A549 treated with RU486 at 1 μM for 4 hours (cell line): ENCODE data around the gene EVPL. TPM values are rescaled to one million over a fixed set of nuclear protein-coding genes. Genes with fewer than 3 reads are reported as not detected.

Experiments used
- total RNA-seq: library from RNA; stranded (reverse); fragments of 200-300 nt; extraction: Qiagen RNA extraction; gene quantifications from 5 replicates; pipeline ENCODE4 v1.2.3, GENCODE V29; 2022; ENCODE audit warnings: low read depth

EVPL gene
- 11.3 to 17.7 TPM (median 16.7 TPM) in 5 replicates for total RNA-seq

DNA sequence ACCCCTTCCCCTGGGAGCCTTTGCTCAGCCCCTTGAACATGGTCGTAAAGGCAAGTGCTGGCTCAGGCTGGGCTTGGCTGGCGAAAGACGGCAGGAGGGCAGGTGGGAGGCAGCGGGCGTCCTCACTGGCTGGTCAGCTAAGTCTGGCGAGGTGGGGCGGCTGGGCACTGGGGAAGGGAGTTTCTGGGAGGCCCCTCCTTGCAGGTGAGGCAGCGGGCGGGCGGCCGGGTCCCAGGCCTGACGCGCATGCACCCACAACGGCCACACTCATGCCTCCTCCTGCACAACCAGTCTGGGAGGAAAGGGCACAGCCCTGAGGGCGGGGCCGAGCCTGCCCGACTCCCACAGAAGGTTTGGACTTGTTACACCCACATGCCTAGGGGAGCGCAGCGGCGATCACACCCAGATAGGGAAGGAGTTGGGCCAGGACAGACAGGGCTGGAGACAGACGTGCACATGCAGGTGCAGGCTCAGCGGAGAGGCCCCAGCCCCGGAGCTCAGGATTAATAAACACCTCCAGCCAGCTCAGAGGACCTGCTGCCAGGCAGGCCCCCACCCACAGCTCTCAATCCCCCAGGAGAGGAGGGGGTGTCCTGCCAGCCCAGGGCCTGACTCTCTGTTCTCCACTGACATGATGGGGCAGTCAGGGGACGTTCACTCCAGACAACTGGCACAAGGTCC, at the start of gene EVPL:
TSS of gene EVPL (minus strand) at position 148 of the 681 bp plus-strand sequence. CDS start at position 40, 108 bp downstream.

DNA sequence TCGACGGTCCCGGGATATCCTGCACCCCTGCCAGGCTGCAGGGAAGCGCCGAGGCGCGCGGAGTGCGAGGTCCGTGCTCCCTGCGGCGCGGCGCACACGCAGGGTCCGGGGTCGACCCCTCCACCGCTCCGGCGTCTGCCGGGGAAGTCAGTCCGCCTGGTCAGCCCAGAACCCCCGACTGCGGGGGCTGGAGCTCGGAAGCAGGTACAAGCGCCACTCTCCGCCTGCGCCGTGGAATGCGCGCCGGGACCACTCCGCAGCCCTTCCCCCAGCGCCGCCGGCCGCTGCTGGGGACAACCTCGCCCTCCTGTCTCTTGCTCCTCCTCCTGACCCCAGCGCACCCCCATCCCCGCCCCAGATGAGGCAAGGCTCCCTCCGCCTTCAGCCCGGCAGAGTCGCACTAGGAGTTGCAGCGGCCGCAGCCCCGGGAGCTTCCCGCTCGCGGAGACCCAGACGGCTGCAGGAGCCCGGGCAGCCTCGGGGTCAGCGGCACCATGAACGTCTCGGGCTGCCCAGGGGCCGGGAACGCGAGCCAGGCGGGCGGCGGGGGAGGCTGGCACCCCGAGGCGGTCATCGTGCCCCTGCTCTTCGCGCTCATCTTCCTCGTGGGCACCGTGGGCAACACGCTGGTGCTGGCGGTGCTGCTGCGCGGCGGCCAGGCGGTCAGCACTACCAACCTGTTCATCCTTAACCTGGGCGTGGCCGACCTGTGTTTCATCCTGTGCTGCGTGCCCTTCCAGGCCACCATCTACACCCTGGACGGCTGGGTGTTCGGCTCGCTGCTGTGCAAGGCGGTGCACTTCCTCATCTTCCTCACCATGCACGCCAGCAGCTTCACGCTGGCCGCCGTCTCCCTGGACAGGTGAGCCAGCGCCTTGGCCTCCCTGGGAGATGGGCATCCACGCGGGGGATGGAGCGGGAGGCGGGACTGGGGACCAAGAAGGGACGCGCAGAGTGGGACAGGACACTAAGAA, 47.6 kb upstream of the EVPL start, which contains the start of gene GALR2:
TSS of gene GALR2 (plus strand) at position 392 of the 974 bp plus-strand sequence. CDS start at position 495, 103 bp downstream.

DNA sequence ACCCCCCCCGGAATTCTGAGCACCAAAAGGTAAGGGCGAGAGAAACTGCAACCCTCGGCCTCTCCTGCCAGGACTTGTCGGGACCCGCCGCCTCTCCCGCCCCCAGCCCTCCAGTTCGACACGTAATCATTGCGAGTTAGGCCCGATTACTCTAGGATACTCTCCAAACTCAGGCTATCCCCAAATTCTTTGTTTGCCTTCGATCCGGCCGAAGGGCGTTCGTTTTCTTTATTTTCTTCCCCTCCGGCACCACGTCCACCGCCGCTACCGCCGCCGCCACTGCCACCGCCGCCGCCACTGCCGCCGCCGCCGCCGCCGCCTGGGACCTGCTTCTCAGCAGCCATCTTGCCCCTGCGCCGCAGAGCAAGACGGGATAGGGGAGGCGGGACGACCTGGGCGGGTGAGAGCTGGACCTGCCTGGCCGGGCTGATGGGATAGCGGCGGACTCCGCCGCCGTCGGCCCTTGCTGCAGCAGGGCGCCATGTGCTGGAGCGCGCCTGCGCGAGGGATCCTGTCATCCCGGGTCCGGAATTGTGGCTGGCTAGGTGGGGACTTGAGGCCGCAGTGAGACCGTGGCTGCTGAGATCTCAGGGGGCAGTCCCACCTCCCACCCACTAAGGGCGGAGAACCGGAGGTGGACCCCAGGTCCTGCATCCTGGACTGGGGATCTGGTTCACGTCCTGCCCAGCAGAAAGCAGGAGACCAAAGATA, 45.2 kb upstream of the EVPL start, which contains the start of gene SRP68:
TSS of gene SRP68 (minus strand) at position 370 of the 711 bp plus-strand sequence. CDS start at position 344, 26 bp downstream.

DNA sequence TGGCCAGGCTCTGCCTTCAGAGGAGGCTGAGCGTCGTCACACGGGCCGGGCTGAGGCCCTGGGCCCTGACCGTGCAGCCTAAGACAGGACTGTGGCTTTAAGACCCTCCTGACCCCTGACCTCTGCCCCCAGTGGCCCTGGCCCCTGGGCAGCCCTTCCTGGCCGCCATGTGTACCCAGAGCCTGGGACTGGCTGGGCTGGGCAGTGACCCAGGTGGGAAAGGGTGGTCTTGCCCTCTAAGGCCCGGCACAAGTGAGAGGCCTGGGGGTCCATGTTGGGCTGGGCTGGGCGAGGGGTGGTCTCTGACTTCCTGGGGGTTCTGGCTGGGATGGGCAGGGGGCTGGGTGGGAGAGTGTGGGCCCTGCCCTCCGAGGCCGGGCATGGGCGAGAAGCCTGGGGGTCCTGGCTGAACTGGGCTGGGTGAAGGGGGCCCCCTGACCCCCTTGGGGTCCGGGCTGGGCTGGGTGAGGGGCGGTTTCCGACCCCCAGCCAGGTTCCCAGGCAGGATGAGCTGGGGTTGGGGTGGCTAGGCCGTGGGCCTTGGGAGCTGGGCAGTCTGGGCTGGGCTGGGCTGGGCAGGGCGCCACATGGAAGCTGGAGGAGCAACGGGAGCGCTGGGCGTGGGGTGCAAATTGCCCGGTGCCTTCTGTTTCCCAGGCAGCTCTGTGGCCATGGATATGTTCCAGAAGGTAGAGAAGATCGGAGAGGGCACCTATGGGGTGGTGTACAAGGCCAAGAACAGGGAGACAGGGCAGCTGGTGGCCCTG, 26.2 kb downstream of the EVPL start, which contains the start of gene CDK3:
TSS of gene CDK3 (plus strand) at position 101 of the 767 bp plus-strand sequence. CDS start at position 672, 571 bp downstream.

DNA sequence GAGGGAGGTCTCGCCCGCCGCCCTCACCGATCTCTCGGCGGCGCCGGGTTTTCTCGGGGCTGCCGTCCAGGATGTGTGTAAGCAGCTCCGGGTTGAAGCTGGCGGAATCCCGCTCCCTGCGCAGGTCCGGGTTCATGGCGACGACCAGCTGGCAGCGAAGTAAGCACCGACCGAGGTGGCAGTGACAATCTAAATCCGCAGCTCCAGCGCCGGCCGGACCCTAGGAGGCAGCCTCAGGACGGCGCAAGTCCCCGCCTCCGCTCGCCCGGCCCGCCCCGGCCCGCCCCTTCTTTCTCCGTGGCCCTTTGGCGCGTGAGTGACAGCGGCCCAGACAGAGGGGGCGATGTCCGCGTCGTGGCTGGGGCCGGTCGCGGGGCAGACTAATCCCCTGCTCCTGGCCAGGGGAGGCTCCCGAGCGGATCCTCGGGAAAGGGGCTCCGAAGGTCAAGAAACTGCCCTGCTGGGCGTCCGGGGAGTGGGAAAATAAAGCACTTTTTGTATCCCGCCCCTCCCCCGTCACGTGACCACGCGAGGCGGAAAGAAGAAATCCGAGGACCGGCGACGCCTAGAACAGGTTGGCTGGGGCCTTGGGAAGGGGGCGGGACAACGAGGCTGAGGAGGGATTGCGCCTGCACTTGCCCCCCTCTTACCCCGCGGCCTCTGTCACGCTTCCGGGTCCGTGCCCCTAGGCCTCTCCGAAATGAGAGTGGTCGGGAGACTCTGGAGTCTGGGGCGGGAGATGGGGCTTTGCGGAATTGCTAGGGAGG, 48.0 kb downstream of the EVPL start, which contains the start of the genes ACOX1 and TEN1:
TSS of gene ACOX1 (minus strand) at position 229 of the 767 bp plus-strand sequence. CDS start at position 136, 93 bp downstream.
TSS of gene TEN1 (plus strand) at position 303 of the 767 bp plus-strand sequence. CDS start 6,953 bp downstream, outside the sequence.

Other genes starting within 250 kb of the EVPL start
- 22.5 to 32.7 TPM (median 31.2 TPM) in 5 replicates for gene UNK, start 242.5 kb downstream of the EVPL start, total RNA-seq
- 3.5 to 4.4 TPM (median 3.9 TPM) in 5 replicates for gene UNC13D, start 182.9 kb downstream of the EVPL start, total RNA-seq
- 88.0 to 99.5 TPM (median 93.9 TPM) in 5 replicates for gene WBP2, start 172.0 kb downstream of the EVPL start, total RNA-seq
- gene TRIM47, start 148.7 kb downstream of the EVPL start, total RNA-seq: 108 to 201 TPM (median 148 TPM) in 5 replicates
- gene TRIM65, start 130.4 kb downstream of the EVPL start, total RNA-seq: 29.4 to 42.9 TPM (median 34.9 TPM) in 5 replicates
- 95.6 to 147 TPM (median 115 TPM) in 5 replicates for gene MRPL38, start 122.4 kb downstream of the EVPL start, total RNA-seq
- 5.4 to 9.8 TPM (median 7.7 TPM) in 5 replicates for gene FBF1, start 86.3 kb downstream of the EVPL start, total RNA-seq
- gene ACOX1, start 48.1 kb downstream of the EVPL start, total RNA-seq: 14.9 to 20.3 TPM (median 16.5 TPM) in 5 replicates
- 20.8 to 26.6 TPM (median 24.1 TPM) in 5 replicates for gene TEN1, start 48.1 kb downstream of the EVPL start, total RNA-seq
- gene CDK3, start 26.5 kb downstream of the EVPL start, total RNA-seq: 3.7 to 5.7 TPM (median 4.5 TPM) in 5 replicates
- 80.0 to 91.6 TPM (median 81.8 TPM) in 5 replicates for gene SRP68, start 45.2 kb upstream of the EVPL start, total RNA-seq
- 0.87 to 1.8 TPM (median 1.4 TPM) in 5 replicates for gene GALR2, start 47.5 kb upstream of the EVPL start, total RNA-seq
- gene ZACN, start 51.9 kb upstream of the EVPL start, total RNA-seq: 0.07 to 0.51 TPM (median 0.27 TPM) in 5 replicates
- 52.2 to 67.3 TPM (median 65.2 TPM) in 5 replicates for gene EXOC7, start 76.5 kb upstream of the EVPL start, total RNA-seq
- 0.19 to 0.42 TPM (median 0.37 TPM) in 5 replicates for gene FOXJ1, start 113.9 kb upstream of the EVPL start, total RNA-seq
- 4.5 to 8.0 TPM (median 6.0 TPM) in 5 replicates for gene RNF157, start 213.2 kb upstream of the EVPL start, total RNA-seq
- gene UBALD2, start 238.0 kb upstream of the EVPL start, total RNA-seq: 49.9 to 93.6 TPM (median 74.1 TPM) in 5 replicates